IMR-90 (cell line): Measurements from ENCODE around the gene TPD52L2. TPM values are rescaled to one million over a fixed set of nuclear protein-coding genes. Genes with fewer than 3 reads are reported as not detected.

Experiments
- ATAC-seq: fragments of 200-7000 bp; cut with Tn5 transposase; 2 replicates; pipeline ENCODE4 v1.9.1; 2020; ENCODE audit warnings: low read depth, mild to moderate bottlenecking, moderate library complexity
- BruUV-seq: library from RNA; stranded (reverse); fragments of 400-500 nt; replicated peaks from 2 replicates; lab custom pipeline; 2021; lab: Mats Ljungman, UMichigan
- CTCF ChIA-PET: fragments of 300-600 bp; formaldehyde crosslinking; extraction: SDS; loops from one replicate; lab custom pipeline; 2021; ENCODE audit warnings: antibody characterized with exemption; lab: Yijun Ruan, JAX
- POLR2A ChIA-PET: fragments of 300-600 bp; sonication (Branson Sonifier 250); formaldehyde crosslinking; loops from one replicate; lab custom pipeline; 2022; ENCODE audit warnings: antibody characterized with exemption; ENCODE audit not compliant: unreplicated experiment; lab: Charles Lee
- DNase-seq: peaks from one replicate; pipeline ENCODE4 v3.0.0; 2013
- H2AFZ ChIP-seq: replicated peaks from 2 replicates; pipeline ENCODE3; 2013; ENCODE audit warnings: low read length, mild to moderate bottlenecking; ENCODE audit not compliant: poor library complexity
- H2AK5ac ChIP-seq: 2 replicates; pipeline ENCODE4 v1.6.1; 2013; ENCODE audit warnings: low read depth, low read length, inconsistent platforms
- H2AK9ac ChIP-seq: replicated peaks from 2 replicates; pipeline ENCODE3; 2013; ENCODE audit warnings: mild to moderate bottlenecking, low read depth, low read length, moderate library complexity; ENCODE audit not compliant: poor library complexity
- H2BK120ac ChIP-seq: 2 replicates; pipeline ENCODE4 v1.6.1; 2013; ENCODE audit warnings: low read depth, low read length, inconsistent platforms
- H2BK15ac ChIP-seq: 3 replicates; pipeline ENCODE4 v1.6.1; 2013; ENCODE audit warnings: low read depth, low read length, inconsistent platforms
- H2BK20ac ChIP-seq: 2 replicates; pipeline ENCODE4 v1.6.1; 2013; ENCODE audit warnings: low read depth, mild to moderate bottlenecking, inconsistent platforms, low read length, moderate library complexity
- H2BK5ac ChIP-seq: 2 replicates; pipeline ENCODE4 v1.6.1; 2013; ENCODE audit warnings: mild to moderate bottlenecking, low read depth, low read length, inconsistent platforms; ENCODE audit not compliant: poor library complexity, severe bottlenecking
- H3K14ac ChIP-seq: replicated peaks from 2 replicates; pipeline ENCODE4 v1.6.1; 2013; ENCODE audit warnings: low read depth, low read length, inconsistent platforms
- H3K18ac ChIP-seq: 2 replicates; pipeline ENCODE4 v1.6.1; 2013; ENCODE audit warnings: low read depth, low read length, control low read depth
- H3K23ac ChIP-seq: 2 replicates; pipeline ENCODE4 v1.6.1; 2013; ENCODE audit warnings: low read depth, low read length, inconsistent platforms
- H3K27ac ChIP-seq: 2 replicates; pipeline ENCODE4 v1.5.1; 2013; ENCODE audit warnings: mild to moderate bottlenecking, control low read depth, low read length; ENCODE audit not compliant: insufficient read depth
- H3K27me3 ChIP-seq: 2 replicates; pipeline ENCODE4 v1.6.1; 2013; ENCODE audit warnings: low read length; ENCODE audit not compliant: control insufficient read depth, insufficient read depth
- H3K36me3 ChIP-seq: 2 replicates; pipeline ENCODE4 v1.6.1; 2013; ENCODE audit warnings: low read length, mixed read lengths; ENCODE audit not compliant: control insufficient read depth, insufficient read depth
- H3K4ac ChIP-seq: 2 replicates; pipeline ENCODE4 v1.6.1; 2013; ENCODE audit warnings: low read depth, low read length, inconsistent platforms
- H3K4me1 ChIP-seq: 2 replicates; pipeline ENCODE4 v1.6.1; 2013; ENCODE audit warnings: low read length, mixed read lengths; ENCODE audit not compliant: control insufficient read depth, insufficient read depth
- H3K4me2 ChIP-seq: 2 replicates; pipeline ENCODE4 v1.6.1; 2013; ENCODE audit warnings: low read depth, mild to moderate bottlenecking, control low read depth, low read length, moderate library complexity
- H3K4me3 ChIP-seq: 2 replicates; pipeline ENCODE4 v1.5.1; 2013; ENCODE audit warnings: low read depth, mild to moderate bottlenecking, control low read depth, low read length, moderate library complexity; ENCODE audit not compliant: insufficient read depth
- H3K56ac ChIP-seq: 2 replicates; pipeline ENCODE4 v1.6.1; 2013; ENCODE audit warnings: low read length, inconsistent platforms; ENCODE audit not compliant: insufficient read depth; ENCODE audit errors: extremely low read depth
- H3K79me1 ChIP-seq, 2 experiments: 2 replicates each; pipeline ENCODE4 v1.6.1; 2013; ENCODE audit warnings: low read length in 2 of 2, inconsistent platforms in 1 of 2, low read depth in 1 of 2
- H3K9ac ChIP-seq: 2 replicates; pipeline ENCODE4 v1.6.1; 2013; ENCODE audit warnings: low read depth, low read length, control low read depth
- H3K9me1 ChIP-seq: 2 replicates; pipeline ENCODE4 v1.6.1; 2013; ENCODE audit warnings: low read length, inconsistent platforms; ENCODE audit not compliant: insufficient read depth
- H3K9me3 ChIP-seq: 2 replicates; pipeline ENCODE4 v1.6.1; 2013; ENCODE audit warnings: low read length; ENCODE audit not compliant: control insufficient read depth, insufficient read depth
- H4K20me1 ChIP-seq: 2 replicates; pipeline ENCODE4 v1.6.1; 2013; ENCODE audit warnings: low read length, inconsistent platforms; ENCODE audit not compliant: insufficient read depth
- H4K5ac ChIP-seq: 2 replicates; pipeline ENCODE4 v1.6.1; 2013; ENCODE audit warnings: mild to moderate bottlenecking, low read depth, low read length, control low read depth
- H4K8ac ChIP-seq, 2 experiments: 2 replicates each; pipeline ENCODE4 v1.6.1; 2013; ENCODE audit warnings: low read depth in 2 of 2, low read length in 2 of 2, control low read depth in 1 of 2, inconsistent platforms in 1 of 2
- H4K91ac ChIP-seq: 2 replicates; pipeline ENCODE4 v1.6.1; 2013; ENCODE audit warnings: low read depth, low read length, inconsistent platforms; ENCODE audit not compliant: insufficient read depth
- BHLHE40 ChIP-seq: fragments of 150-350 bp; IDR thresholded peaks from 2 replicates; pipeline ENCODE4 v1.6.1; 2016; ENCODE audit warnings: mild to moderate bottlenecking, low read depth, low read length
- CEBPB ChIP-seq: IDR thresholded peaks from 2 replicates; pipeline ENCODE4 v1.6.1; 2012; ENCODE audit warnings: low read depth, low read length, improper control_type of control experiment
- CHD1 ChIP-seq: IDR thresholded peaks from 2 replicates; pipeline ENCODE4 v1.6.1; 2012; ENCODE audit warnings: low read depth, low read length, improper control_type of control experiment
- CTCF ChIP-seq: conservative IDR thresholded peaks from 2 replicates; pipeline ENCODE4 v1.5.1; 2012; ENCODE audit warnings: mild to moderate bottlenecking, low read depth, low read length, improper control_type of control experiment
- ELK1 ChIP-seq: fragments of 150-350 bp; IDR thresholded peaks from 2 replicates; pipeline ENCODE4 v1.6.1; 2016; ENCODE audit warnings: low read depth, mild to moderate bottlenecking, low read length, moderate library complexity, borderline replicate concordance
- FOS ChIP-seq: fragments of 150-350 bp; IDR thresholded peaks from 2 replicates; pipeline ENCODE4 v1.6.1; 2016; ENCODE audit warnings: low read depth, low read length
- MAFK ChIP-seq: IDR thresholded peaks from 2 replicates; pipeline ENCODE4 v1.6.1; 2012; ENCODE audit warnings: low read depth, low read length, improper control_type of control experiment
- MAZ ChIP-seq: IDR thresholded peaks from 2 replicates; pipeline ENCODE4 v1.6.1; 2012; ENCODE audit warnings: low read depth, mild to moderate bottlenecking, low read length, improper control_type of control experiment, moderate library complexity, borderline replicate concordance
- MXI1 ChIP-seq: IDR thresholded peaks from 2 replicates; pipeline ENCODE4 v1.6.1; 2012; ENCODE audit warnings: low read depth, mild to moderate bottlenecking, low read length, moderate library complexity, borderline replicate concordance
- NFE2L2 ChIP-seq: fragments of 150-350 bp; IDR thresholded peaks from 2 replicates; pipeline ENCODE4 v1.6.1; 2016; ENCODE audit warnings: low read depth, mild to moderate bottlenecking, low read length
- POLR2A ChIP-seq: IDR thresholded peaks from 2 replicates; pipeline ENCODE4 v1.6.1; 2012; ENCODE audit warnings: mild to moderate bottlenecking, low read depth, low read length
- RAD21 ChIP-seq: IDR thresholded peaks from 2 replicates; pipeline ENCODE4 v1.6.1; 2012; ENCODE audit warnings: low read length, improper control_type of control experiment
- RCOR1 ChIP-seq: IDR thresholded peaks from 2 replicates; pipeline ENCODE4 v1.6.1; 2012; ENCODE audit warnings: mild to moderate bottlenecking, low read length, improper control_type of control experiment; ENCODE audit not compliant: insufficient replicate concordance
- RFX5 ChIP-seq: IDR thresholded peaks from 2 replicates; pipeline ENCODE4 v1.8.0; 2012; ENCODE audit warnings: low read depth, mild to moderate bottlenecking, low read length, moderate library complexity
- SMC3 ChIP-seq: fragments of 150-350 bp; IDR thresholded peaks from 2 replicates; pipeline ENCODE4 v1.6.1; 2016; ENCODE audit warnings: low read depth, mild to moderate bottlenecking, antibody characterized with exemption, low read length, moderate library complexity
- USF2 ChIP-seq: fragments of 150-350 bp; IDR thresholded peaks from 2 replicates; pipeline ENCODE4 v1.6.1; 2017; ENCODE audit warnings: mild to moderate bottlenecking, antibody characterized with exemption, low read length, low read depth
- WGBS, 2 experiments: methylation state at CpG; one replicate each; pipeline versions ENCODE4 v1.1.5 to v1.1.7; 2013; ENCODE audit warnings: missing lambda C conversion rate in 2 of 2; ENCODE audit not compliant: insufficient read length in 1 of 2; ENCODE audit errors: extremely low coverage in 2 of 2; 5-methylcytosine and 5-hydroxymethylcytosine counted together
- dilution Hi-C: fragments of 300-500 bp; cut with HindIII; formaldehyde crosslinking; loops from one replicate; pipeline ENCODE4 v1.14.3; 2018; ENCODE audit warnings: low sequenced_read_pairs; ENCODE audit not compliant: unreplicated experiment
- in situ Hi-C: fragments of 300-500 bp; cut with MboI; formaldehyde crosslinking; loops from 3 replicates; pipeline ENCODE4 v1.14.3; 2019; ENCODE audit warnings: low sequenced_read_pairs, inconsistent platforms, mixed read lengths
- intact Hi-C: fragments of 100-400 bp; cut with micrococcal nuclease; formaldehyde crosslinking; loops from 2 replicates; pipeline ENCODE4 v1.10.0; 2022
- polyA plus RNA-seq, 3 experiments: library from polyadenylated mRNA; depleted of rRNA; stranded (reverse); fragments of >200 nt; gene quantifications; 2 replicates each; pipeline ENCODE4 v1.2.3, GENCODE V29; 2012; ENCODE audit warnings: low replicate concordance in 1 of 3
- total RNA-seq: library from RNA; depleted of rRNA; stranded (reverse); fragments of >200 nt; gene quantifications from 2 replicates; pipeline ENCODE4 v1.2.3, GENCODE V29; 2012

TPD52L2 gene
- total and polyA plus RNA-seq, 2 of the 4 experiments (the other 2 are of a cell fraction) = 113 to 189 TPM

GRCh38 chr20:63893999-63894357, 28.9 kb downstream of the TPD52L2 start:
- H4K5ac ChIP-seq = no peak overlapping the region
- H3K23ac ChIP-seq = peak overlapping the region; percentile 72
- H2AK5ac ChIP-seq = peak overlapping the region; percentile 62; the same call in 1 of the 2 replicates
- dilution Hi-C loops = no loop called here
- no peak overlapping the region for H3K18ac ChIP-seq
- ATAC-seq (no peak), DNase-seq (no peak)
- no peak overlapping the region for H2AK9ac ChIP-seq
- H3K14ac ChIP-seq = peak overlapping the region; percentile 58; the same call in 1 of the 2 replicates
- peaks cover 21% of the 10 kb centered on the region for H3K4me1 ChIP-seq
- intact Hi-C loops = no loop called here
- peak overlapping the region; percentile 6; the same call in 1 of the 2 replicates for H3K4ac ChIP-seq
- no peaks in the 10 kb centered on the region for H3K9me3 ChIP-seq
- H4K20me1 ChIP-seq = peaks cover 69% of the 10 kb centered on the region
- peak overlapping the region; percentile 94 for H3K4me2 ChIP-seq
- no peak overlapping the region; the same call in 1 of the 2 replicates for H3K27ac ChIP-seq
- peak overlapping the region; percentile 93 for H2AFZ ChIP-seq
- H2BK120ac ChIP-seq = no peak overlapping the region
- no peak overlapping the region for H2BK20ac ChIP-seq
- H3K79me1 ChIP-seq = peaks cover 11 to 63% of the 10 kb centered on the region in 2 experiments
- in situ Hi-C loops = no loop called here
- BruUV-seq = no TSS peak
- H3K9me1 ChIP-seq = peaks cover 22% of the 10 kb centered on the region
- H3K27me3 ChIP-seq = no peaks in the 10 kb centered on the region
- ChIA-PET POLR2A (no interaction called here), CTCF (no interaction called here)
- H2BK5ac ChIP-seq = no peak overlapping the region
- no peak overlapping the region for H3K9ac ChIP-seq
- peaks cover 43% of the 10 kb centered on the region for H3K36me3 ChIP-seq
- TF ChIP-seq ELK1 (no peak), POLR2A (no peak), RCOR1 (no peak), MAZ (no peak), RFX5 (no peak), CEBPB (no peak), SMC3 (no peak), USF2 (no peak), RAD21 (no peak), CHD1 (no peak), NFE2L2 (no peak), MXI1 (no peak), FOS (no peak), MAFK (no peak), BHLHE40 (no peak), CTCF (no peak)
- no peak overlapping the region for H3K56ac ChIP-seq
- H4K8ac ChIP-seq = peak overlapping the region in 1 of 2 experiments; percentile 38; a peak in 2 of 4 replicates
- H2BK15ac ChIP-seq = no peak overlapping the region
- WGBS, 2 experiments = 35% methylated on average over 5 of the region's 6 CpGs; no CpG with 5 or more reads in 1 of the 2 experiments
- no peak overlapping the region for H4K91ac ChIP-seq
- no peak overlapping the region for H3K4me3 ChIP-seq
